ENCODE measurements around the gene ALPK1.

ALPK1 gene

DNA sequence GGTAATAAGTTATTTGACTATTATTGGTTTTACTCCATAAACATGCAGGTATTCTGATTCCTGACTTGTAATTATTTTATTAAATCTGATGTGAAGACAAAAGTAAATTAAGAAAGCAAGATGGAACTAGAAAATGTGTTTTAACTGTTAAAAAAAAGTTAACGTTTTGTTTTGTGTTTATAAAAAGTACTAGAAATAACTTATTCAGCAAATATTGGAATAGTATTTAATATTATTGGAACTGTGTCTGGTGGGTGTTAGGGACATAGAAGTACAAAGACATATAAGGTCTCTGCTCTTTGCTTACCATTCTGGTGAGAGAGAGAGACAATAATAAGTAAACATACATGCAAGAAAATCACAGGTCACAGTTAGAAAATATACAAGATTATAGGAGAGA, 27.1 kb upstream of the ALPK1 start:
- no peak for DNase-seq (ENCODE audit: low read depth, low spot score)
- in situ Hi-C loops (cut with HindIII; ENCODE audit: low sequenced_read_pairs) = no loop called here
- TF ChIP-seq, protein P1, sequence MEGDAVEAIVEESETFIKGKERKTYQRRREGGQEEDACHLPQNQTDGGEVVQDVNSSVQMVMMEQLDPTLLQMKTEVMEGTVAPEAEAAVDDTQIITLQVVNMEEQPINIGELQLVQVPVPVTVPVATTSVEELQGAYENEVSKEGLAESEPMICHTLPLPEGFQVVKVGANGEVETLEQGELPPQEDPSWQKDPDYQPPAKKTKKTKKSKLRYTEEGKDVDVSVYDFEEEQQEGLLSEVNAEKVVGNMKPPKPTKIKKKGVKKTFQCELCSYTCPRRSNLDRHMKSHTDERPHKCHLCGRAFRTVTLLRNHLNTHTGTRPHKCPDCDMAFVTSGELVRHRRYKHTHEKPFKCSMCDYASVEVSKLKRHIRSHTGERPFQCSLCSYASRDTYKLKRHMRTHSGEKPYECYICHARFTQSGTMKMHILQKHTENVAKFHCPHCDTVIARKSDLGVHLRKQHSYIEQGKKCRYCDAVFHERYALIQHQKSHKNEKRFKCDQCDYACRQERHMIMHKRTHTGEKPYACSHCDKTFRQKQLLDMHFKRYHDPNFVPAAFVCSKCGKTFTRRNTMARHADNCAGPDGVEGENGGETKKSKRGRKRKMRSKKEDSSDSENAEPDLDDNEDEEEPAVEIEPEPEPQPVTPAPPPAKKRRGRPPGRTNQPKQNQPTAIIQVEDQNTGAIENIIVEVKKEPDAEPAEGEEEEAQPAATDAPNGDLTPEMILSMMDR (IDR thresholded peaks at IDR 0.05; ENCODE audit: low read depth, low read length) = no peak
- no peak overlapping the region for H3K4me3 ChIP-seq (ENCODE audit: low read depth, low read length)

GRCh38 chr4:112270640-112271421, 26.3 kb upstream of the ALPK1 start:
- H3K4me3 ChIP-seq (ENCODE audit: low read depth, low read length) = no peak overlapping the region
- DNase-seq (ENCODE audit: low read depth, low spot score) = peak; percentile 63
- in situ Hi-C loops (cut with HindIII; ENCODE audit: low sequenced_read_pairs) = no loop called here
- TF ChIP-seq, protein P1 (IDR thresholded peaks at IDR 0.05; ENCODE audit: low read depth, low read length) = no peak

GRCh38 chr4:112272292-112272691, 24.9 kb upstream of the ALPK1 start:
- in situ Hi-C loops (cut with HindIII; ENCODE audit: low sequenced_read_pairs) = no loop called here
- TF ChIP-seq, protein P1 (IDR thresholded peaks at IDR 0.05; ENCODE audit: low read depth, low read length) = no peak
- no peak overlapping the region for H3K4me3 ChIP-seq (ENCODE audit: low read depth, low read length)
- no peak for DNase-seq (ENCODE audit: low read depth, low spot score)

- DNase-seq (ENCODE audit: low read depth, low spot score) = no peak
- H3K4me3 ChIP-seq (ENCODE audit: low read depth, low read length) = no peak overlapping the region
- in situ Hi-C loops (cut with HindIII; ENCODE audit: low sequenced_read_pairs) = no loop called here
- TF ChIP-seq, protein P1 (IDR thresholded peaks at IDR 0.05; ENCODE audit: low read depth, low read length) = no peak
These were observed 22.2 kb upstream of the ALPK1 start for GRCh38 chr4:112274959-112275358.

DNA sequence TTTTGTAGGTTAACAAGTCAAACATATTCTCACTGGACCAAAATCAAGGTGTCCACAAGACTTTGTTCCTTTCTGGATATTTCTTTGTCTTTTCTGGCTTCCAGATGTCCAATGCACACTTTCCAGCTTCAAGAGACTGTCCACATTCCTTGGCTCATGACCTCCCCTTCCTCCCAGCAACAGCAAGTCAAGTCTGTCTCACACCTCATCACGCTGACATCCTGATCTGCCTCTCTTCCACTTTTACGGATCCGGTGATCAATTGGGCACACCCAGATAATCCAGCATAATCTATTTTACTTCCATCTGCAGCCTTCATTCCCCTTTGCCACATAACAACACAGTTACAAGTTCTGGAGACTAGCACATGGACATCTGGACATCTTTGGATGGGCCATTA, 21.1 kb upstream of the ALPK1 start:
- no peak overlapping the region for H3K4me3 ChIP-seq (ENCODE audit: low read depth, low read length)
- in situ Hi-C loops (cut with HindIII; ENCODE audit: low sequenced_read_pairs) = no loop called here
- no peak for DNase-seq (ENCODE audit: low read depth, low spot score)
- TF ChIP-seq, protein P1 (IDR thresholded peaks at IDR 0.05; ENCODE audit: low read depth, low read length) = no peak

DNA sequence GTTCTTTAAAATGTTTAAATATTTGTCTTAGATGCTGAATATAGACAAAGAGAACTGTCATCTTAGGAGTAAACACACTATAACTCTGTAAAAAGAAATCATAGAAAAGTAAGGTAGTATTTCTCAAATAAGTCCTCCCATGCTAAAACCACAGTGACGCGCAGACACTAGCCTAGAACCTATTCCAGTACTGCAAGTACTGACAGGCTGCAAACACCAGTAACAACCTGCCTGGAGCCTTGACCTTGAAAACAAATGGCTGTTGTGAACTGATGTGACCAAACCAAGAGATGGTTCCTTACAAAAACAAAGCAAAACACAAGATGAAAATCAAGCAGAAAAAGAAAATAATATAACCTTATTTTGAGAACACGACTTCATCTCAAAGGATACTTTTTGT, 19.9 kb upstream of the ALPK1 start:
- TF ChIP-seq, protein P1 (IDR thresholded peaks at IDR 0.05; ENCODE audit: low read depth, low read length) = no peak
- in situ Hi-C loops (cut with HindIII; ENCODE audit: low sequenced_read_pairs) = no loop called here
- DNase-seq (ENCODE audit: low read depth, low spot score) = no peak
- no peak overlapping the region for H3K4me3 ChIP-seq (ENCODE audit: low read depth, low read length)

Measured in astrocyte of the spinal cord (primary cell).